Glomerular visceral epithelial cell (primary cell): ENCODE data around the gene ERRFI1.
"Not testable (repeated sequence)": the region's sequence is repeated elsewhere in the genome, so short reads cannot be mapped to it uniquely, and the experiment has no call there.

Experiments used
- DNase-seq: peaks from one replicate; pipeline ENCODE4 v3.0.0-alpha.2; 2016; ENCODE audit errors: extremely low spot score

The ERRFI1 gene

GRCh38 chr1:7971024-7971423, 55.1 kb downstream of the ERRFI1 start:
- DNase-seq: no peak

GRCh38 chr1:7970246-7970645, 55.9 kb downstream of the ERRFI1 start:
- no peak for DNase-seq

GRCh38 chr1:7967651-7968050, 58.5 kb downstream of the ERRFI1 start:
- DNase-seq: no peak

GRCh38 chr1:7967196-7967595, 58.9 kb downstream of the ERRFI1 start:
- no peak for DNase-seq

- no peak for DNase-seq
These were observed 61.6 kb downstream of the ERRFI1 start for GRCh38 chr1:7964476-7964875.

GRCh38 chr1:7963841-7964240, 62.3 kb downstream of the ERRFI1 start:
- DNase-seq: not testable (repeated sequence)

GRCh38 chr1:7963378-7963730, 62.8 kb downstream of the ERRFI1 start:
- not testable (repeated sequence) for DNase-seq

- DNase-seq: no peak
These were observed 63.3 kb downstream of the ERRFI1 start for GRCh38 chr1:7962636-7963377.

- no peak for DNase-seq
These were observed 64.1 kb downstream of the ERRFI1 start for GRCh38 chr1:7962014-7962335.
